Muscle of arm (tissue), 12 donors: ENCODE measurements around the gene GORASP1. TPM values are rescaled to one million over a fixed set of nuclear protein-coding genes. Genes with fewer than 3 reads are reported as not detected.
A peak's percentile ranks its signal among the peaks of the same experiment; 100 is the strongest.

ENCODE experiments used
- DNase-seq: peaks from one replicate; pipeline ENCODE4 v3.0.0-alpha.2; 2013
- polyA plus RNA-seq, 12 donors: library from polyadenylated mRNA; unstranded; fragments of 120-200 nt; gene quantifications; one replicate each; pipeline ENCODE4 v1.2.1, GENCODE V29; 2013; ENCODE audit not compliant: insufficient read length in 12 of 12

The GORASP1 gene
- polyA plus RNA-seq, 12 donors = 30.5 to 60.3 (median 33.9) TPM; not detected in 1

DNA sequence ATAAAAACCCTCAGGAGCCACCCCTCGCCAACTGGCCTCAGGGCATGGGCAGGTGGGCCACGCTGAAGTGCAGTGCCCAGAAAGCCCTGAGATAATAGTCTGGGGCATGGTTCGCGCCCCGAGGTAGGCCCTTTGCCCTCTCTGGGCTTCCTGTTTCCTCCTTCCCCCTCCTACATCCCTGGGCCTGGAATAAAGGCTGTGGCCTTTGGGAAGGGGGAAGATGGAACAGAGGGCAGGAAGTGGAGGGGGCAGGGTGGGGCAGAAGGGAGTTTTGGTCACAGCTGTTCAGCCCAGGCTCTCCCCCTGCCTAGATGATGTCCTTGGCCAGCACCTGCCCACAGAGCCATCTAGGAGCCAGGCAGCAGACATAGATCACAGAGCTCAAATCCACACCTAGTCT, 34.6 kb upstream of the GORASP1 start:
- DNase-seq = no peak

DNA sequence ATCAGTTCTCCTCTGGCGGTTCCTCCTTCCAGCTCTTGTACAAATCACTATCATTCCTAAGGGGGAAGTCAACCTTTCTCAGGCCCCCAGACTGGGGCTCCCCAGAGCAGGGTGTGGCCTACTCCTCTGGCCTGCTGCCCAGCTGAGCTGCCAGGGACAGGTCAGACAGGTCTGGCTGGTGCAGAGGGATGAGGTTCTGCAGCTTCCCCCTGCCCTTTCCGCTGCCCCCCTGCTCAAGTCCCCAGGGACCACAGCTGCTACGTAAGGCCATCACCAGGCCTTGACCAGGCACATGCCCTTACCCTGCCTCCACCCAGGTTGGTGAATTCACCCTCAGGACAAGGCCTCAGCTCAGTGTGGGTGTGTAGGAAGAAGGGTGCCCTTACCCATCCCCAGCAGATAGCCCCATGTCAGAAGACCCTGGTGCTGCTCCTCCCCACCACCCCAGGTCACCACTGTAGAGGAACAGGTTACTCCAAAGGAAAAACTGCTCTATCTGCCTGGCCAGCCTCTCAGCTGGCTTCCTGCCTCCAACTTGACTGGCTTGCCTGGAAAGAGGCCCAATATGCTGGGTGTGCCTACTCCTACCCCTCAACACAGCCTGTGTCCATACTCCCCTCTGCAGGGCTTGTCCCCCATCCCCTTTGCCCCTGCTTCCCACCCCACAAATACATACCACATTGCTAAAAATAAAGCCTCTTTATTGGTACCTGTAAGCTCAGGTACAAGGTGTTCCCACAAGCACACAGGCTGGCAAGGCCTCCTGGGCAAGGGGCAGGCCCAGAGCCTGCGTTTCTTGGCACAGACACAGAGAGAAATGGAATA, 34.0 kb upstream of the GORASP1 start:
- DNase-seq = no peak

DNA sequence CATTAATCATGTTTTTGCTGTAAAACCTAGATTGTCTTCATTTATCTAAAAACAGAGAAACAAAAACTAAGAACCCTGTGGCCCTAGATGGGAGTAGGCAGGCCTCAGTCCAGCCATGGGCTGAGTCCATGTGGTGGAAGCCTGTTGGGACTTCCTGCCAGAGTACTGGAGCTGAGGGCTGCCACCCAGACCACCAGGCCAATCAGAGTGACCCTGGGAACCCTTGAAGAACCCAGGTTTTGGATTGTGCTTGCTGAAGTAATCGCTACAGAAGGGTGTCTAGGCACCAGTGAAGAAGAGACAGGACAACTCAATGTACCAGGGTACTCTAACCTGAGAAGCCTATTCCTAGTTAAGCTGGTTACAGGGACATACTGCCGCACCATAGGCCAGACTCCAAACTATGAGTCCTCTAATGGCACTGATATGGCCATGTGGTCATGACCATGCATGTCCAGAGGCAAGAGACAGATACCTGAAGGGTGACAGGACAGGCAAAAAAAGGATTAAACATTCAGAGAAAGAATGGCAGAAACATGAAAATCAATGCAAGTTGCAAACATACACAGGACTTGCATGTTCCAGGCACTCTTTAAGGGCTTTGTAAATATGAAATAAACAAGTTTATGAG, 33.0 kb upstream of the GORASP1 start:
- no peak for DNase-seq

DNA sequence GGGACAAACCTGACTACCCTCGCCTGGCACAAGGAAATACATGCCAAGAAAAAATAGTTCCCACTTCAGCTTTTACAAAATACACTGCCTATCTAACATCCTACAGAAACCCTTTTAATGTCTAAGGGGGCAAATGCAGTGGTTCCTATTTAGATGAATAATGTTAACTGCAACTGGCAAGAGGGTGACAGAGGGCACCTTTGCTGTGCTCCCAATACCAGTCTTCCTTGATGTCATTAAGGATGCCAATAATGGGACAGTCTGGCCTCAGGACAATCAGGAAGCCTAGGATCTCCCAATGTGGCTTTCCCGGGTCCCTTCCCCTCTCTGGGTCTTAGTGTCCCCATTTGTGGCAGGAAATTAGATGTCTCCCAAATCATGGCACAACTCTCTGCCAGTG, 32.0 kb upstream of the GORASP1 start:
- no peak for DNase-seq

DNA sequence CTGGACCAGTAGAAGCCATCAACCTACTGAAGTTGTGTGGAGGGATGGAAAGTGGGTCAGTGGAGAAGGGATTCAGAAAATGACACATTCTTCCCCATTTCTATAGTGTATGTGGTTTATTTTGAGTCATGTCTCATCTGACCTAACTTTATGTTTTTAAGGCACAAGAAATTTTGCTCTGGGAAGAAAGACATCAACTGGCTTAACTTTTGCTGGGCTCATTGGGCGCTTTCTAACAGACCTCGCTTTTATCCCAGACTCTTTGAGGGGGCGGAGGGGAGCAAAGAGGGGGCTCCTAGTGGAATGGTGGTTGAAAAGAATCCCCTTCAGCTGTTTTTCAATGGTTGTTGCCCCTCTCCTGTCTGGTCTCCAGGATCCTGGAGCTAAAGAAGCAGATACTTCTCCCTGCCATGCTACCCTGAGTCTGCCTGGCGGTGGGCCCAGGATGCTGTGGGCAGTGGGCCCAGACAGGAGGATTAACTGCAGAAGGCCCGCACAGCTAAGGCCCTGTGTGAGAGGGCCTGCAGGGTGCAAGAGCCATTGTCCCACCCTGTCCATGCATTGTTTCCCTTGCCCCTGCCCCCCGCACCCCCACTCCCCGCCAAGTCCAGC, 31.5 kb upstream of the GORASP1 start:
- DNase-seq = peak; percentile 59

DNA sequence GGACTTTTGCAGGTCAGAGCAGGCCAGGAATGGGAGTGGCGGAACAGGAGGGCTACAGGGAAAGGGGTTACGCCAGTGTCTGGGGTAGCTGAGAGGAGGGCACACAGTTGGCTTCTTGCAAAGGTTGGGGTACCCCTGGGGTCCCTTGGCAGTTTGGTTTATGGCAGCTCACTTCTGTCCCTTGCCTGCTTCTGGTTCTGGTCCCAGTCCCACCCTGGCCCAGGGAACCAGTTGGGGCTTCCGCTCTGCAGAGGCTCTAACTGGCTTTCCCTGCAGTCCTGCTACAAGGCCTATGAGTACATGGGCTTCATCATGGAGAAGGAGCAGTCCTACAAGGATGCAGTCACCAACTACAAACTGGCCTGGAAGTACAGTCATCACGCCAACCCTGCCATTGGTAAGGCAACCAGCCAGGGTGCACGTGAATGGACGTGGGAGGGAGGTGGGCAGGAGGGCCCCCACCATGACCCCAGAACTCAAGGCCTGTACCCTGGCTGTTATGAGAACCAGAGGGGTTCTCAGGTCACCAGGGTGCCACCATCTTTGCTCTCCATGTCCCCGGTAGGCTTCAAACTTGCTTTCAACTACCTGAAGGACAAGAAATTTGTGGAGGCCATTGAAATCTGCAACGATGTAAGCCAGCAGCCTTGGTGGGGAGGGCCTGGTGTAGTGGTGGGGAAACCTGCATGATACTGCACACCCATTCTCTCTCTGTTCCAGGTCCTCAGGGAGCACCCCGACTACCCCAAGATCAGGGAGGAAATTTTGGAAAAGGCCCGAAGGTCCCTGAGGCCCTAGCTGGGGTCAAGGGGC, 30.8 kb upstream of the GORASP1 start:
- no peak for DNase-seq

DNA sequence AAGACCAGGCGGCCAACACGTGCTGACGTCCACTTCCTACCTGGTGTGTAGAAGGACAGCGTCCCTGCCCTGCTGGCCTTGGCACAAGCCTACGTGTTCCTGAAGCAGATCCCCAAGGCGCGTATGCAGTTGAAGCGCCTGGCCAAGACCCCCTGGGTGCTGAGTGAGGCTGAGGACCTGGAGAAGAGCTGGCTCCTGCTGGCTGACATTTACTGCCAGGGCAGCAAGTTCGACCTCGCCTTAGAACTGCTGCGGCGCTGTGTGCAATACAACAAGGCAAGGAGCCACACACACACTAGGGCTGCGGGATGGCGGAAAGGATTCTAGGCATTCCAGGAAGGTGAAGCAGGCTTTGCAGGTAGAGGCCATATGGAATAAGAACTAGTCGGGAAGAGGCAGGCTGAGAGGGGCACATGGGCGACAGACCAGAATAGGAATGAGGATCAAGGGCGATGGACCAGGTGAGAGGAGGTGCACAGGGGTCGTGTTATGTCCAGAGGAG, 30.1 kb upstream of the GORASP1 start:
- no peak for DNase-seq

DNA sequence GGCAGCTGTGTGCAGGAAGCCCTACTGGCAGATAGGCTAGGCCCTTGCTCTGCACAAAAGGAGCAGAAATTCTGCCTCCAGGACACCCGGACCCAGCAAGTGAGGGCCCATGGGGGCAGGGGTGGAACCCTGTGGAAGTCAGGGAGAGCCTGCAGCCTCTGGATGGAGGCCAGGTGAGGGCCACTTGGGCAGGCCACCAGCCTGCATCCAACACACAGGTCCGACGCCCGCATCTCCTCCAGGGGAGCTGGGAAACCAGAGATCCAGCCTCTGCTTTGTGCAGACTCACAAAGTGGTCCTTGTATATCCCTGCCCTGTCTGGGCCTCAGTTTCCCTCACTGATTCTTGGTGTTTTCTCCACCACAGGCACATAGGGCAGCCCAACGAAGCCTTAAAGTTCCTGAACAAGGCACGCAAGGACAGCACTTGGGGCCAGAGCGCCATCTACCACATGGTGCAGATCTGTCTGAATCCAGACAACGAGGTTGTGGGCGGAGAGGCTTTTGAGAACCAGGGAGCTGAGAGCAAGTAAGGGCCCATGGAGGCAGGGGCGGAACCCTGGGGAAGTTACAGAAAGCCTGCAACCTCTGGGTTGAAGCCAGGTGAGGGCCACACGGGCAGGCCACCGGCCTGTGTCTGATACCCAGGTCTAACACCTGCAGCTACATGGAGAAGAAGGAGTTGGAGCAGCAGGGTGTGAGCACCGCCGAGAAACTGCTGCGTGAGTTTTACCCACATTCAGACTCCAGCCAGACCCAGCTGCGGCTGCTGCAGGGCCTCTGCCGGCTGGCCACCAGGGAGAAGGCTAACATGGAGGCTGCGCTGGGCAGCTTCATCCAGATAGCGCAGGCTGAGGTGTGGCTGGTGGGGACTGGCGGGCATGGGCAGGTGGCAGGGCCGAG, 29.4 kb upstream of the GORASP1 start:
- DNase-seq = no peak

DNA sequence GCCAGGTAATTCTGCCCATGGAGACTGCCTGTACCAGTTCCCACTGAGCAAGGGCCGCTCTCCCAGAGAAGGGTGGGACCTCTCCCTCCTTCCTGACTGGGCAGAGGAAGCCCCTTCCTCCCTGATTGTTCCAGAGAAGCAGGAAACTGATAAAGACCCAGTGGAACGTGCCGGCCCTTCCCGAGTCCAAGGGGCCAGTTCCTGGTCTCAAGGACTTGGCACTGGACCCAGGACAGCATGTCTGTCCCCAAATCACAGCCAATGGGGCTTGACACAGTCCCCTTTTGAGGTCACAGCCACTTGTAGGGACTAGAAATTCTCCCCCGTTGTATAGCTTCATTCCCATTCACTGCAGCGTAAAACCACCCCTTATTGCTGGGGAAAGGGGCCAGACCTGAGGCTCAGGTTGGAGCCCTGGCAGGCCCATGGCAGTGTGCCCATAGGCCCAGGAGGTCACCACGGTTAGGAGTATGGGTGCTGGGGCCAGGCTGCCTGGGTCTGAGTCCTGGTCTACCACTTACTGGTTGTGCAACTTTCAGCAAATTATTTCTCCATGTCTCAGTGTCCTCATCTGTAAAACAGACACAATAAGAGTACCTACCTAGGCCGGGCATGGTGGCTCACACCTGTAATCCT, 27.9 kb upstream of the GORASP1 start:
- DNase-seq = no peak

DNA sequence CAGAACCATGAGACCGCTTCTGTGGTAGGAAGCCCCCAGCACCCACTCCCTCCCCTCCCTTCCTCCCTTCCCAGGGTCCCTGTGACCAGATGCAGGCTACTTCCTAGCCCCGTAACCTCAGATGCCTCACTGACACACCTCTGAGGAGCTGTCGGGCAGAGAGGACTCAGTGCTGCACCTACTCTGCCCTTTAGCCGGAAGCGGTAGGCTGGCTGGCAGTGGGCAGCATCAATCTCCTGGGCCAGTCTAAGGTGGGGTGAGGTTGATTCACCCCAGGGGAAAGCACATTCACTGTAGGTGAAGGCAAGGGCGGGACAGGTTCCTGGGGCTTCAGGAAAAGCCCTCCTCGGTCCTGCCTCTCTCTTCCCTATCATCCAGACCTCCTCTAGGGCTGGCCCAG, 26.9 kb upstream of the GORASP1 start:
- DNase-seq = no peak

DNA sequence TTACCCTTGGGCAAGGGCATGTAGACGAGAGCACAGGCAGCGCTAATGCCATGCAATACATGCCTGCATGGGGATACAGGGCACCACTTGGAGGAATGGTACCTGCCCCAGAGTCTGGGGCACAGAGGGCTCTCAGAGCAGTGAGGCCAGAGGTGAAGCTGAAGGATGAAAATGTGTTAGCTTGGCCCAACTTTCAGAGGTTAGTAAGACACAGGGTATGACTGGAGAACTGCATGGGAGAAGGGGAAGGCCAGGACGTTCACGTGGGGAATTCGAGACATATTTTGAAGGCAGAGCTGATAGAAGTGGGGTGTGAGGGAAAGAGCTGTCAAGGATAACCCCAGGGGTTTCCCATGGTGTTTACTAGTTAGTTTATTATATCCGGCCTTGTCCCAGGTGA, 26.4 kb upstream of the GORASP1 start:
- no peak for DNase-seq

DNA sequence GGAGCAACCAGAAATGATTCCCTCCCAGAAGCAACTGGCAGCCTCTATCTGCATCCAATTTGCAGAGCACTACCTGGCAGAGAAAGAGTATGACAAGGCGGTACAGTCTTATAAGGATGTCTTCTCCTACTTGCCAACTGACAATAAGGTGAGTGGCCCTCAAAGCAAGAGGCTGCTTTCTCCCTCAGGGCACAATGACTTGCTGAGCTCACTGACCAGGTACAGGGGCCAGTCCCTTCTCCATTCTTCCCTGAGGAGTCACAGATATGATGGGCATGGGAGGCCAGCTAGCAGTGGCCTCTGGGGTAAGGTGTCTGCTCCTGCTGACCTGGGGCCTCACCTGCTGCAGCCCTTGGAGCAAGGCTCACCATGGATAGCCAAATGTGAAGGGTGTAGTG, 25.7 kb upstream of the GORASP1 start:
- DNase-seq = no peak

DNA sequence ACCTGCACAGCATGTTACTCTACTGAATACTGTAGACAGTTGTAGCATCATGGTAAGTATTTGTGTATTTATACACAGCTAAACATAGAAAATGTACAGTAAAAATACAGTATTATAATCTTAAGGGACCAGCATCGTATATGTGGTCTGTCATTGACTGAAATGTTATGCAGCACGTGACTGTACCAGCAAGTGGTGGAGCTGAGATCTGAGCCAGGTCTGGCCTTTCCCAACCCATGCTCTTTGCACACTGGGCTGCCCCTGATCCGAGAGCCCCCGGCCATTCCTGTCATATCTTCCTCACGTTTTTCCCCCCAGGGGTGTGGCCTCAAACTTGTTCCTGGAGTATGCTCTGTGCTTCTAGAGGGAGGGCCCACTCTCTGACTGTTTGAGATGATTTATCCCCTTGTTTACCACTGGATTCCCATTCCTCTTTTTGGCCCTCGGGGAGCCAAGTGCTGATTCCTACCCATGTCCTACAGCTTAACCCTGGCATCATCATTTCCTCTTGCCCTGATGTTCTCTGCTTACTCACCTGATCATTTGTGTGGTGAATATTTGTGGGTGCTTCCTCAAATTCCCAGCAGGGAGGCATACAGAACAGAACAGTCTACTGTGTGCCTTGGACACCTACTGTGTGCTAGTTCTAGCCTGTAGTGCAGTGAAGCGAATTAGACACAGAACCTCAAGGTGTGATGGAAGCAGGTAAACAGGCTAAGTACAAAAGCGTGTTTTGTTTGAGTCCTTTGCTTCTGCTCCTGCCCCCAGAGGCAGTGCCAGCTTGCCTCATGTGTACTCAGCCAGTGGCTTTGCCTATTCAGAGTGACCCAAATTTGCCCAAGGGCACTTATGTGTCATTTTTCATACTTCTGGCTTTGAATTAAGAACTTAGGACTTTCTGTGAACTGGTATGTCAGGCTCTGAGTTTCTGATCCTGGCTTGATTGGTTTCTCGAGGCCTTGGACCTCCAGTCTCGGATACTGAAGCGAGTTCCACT, 25.0 kb upstream of the GORASP1 start:
- DNase-seq = no peak

DNA sequence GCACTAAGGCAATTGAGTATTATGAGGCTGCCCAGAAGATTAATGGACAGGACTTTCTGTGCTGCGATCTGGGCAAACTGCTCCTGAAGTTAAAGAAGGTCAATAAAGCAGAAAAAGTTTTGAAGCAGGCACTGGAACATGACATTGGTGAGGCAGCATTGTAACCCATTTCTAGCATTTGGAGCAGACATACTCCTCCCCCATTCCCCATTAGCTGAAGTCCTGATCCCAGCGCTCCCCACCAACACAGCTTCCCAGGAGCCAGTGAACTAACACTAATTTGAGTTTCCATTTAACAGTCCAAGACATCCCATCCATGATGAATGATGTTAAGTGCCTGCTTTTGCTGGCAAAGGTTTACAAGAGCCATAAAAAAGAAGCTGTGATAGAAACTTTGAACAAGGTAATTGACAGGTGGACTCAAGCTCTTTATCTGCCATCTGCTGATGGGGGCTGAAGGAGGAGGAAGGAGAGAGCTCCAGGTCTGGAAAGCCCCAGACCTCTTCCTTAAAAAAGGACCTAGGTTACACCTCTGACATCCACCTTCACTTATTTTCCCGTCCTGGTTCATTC, 23.4 kb upstream of the GORASP1 start:
- DNase-seq = no peak

DNA sequence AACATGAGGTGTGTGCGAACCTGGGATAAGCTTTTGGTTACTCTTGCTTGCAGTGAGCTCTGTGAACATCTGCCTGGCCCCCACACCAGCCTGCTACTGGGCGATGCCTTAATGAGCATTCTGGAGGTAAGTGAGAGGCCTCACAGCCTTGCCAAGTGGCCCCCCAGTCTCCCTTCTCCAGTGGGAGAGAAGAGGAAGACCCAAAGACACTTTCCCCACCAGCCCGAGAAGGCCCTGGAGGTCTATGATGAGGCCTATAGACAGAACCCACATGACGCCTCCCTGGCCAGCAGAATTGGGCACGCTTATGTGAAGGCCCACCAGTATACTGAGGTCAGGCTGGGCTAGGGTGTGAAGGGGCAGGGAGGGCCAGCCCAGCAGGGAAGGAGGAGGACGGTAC, 22.6 kb upstream of the GORASP1 start:
- DNase-seq = no peak

DNA sequence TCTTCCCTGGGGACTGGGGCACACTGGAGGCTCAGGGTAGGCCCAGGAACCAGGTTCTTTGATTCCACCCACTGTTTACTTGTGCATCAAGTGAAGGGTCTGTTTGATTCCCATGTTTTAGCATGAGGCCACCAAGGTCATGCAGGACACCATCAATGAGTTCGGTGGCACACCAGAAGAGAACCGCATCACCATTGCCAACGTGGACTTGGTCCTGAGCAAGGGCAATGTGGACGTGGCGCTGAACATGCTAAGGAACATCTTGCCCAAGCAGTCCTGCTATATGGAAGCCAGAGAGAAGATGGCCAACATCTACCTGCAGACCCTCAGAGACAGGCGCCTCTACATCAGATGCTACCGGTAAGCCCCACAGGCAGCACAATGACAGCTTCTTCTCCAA, 21.5 kb upstream of the GORASP1 start:
- no peak for DNase-seq

DNA sequence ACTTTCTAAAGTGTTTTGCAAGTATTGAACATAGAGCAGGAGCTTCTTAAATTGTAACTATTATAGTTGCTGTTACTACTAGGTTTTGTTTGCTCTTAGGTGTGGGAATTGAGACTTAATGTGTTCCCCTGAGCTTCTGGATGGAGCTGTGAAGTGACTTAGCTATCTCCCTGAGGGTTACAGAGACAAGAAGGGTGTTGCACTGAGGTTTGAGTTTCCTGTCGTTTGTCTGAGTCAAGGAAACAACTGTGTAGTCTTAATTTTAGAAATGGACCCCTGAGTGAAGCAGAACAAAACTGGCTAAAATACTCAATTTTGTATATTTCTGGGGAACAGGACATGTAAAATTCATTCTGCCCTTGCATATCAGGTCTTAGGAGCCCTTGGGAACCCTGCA, 20.5 kb upstream of the GORASP1 start:
- DNase-seq = no peak

DNA sequence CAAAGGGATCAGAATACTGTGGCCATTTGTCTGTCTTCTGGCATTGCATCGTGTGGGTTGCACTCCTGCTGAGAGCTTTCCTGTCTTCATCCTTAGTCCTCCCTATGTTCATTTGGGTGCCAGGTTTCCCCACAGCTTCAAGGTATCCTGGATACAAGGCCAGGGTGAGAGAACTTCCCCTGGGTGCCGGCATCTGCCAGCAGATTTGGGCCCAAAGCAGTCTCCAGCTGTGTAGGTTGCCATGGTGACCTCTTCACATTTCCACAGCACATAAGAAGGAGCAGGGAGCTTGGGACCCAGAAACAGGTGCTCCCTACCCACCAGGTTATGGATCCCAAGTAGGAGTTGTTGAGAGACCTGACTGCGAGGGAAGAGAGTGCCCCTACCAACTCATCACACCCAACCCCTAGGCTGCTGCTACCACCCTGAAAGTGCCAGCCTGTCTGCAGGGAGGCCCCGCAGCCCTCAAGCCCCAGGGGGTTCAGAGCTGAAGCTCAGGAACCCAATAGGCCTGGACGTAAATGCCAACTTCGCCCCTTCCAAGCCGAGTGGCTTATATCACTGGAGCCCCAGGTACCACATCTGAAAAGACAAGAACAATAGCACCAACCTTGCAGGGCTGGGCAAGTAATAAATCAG, 20.0 kb upstream of the GORASP1 start:
- DNase-seq = no peak
